ENCODE results near the gene MS4A13. TPM values are rescaled to one million over a fixed set of nuclear protein-coding genes. Genes with fewer than 3 reads are reported as not detected.

MS4A13 gene
- total RNA-seq, 1 experiment from 2014 or later: not detected

DNA sequence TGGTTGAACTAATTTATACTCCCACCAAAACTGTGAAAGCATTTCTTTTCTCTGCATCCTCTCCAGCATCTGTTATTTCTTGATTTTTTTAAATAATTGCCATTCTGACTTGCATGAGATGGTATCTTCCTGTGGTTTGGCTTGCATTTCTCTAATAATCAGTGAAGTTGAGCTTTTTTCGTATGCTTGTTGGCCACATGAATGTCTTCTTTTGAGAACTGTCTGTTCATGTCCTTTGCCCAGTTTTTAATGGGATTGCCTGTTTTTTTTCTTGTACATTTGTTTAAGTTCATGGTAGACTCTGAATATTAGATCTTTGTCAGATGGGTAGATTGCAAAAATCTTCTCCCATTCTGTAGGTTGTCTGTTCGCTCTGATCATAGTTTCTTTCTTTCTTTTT, 46.1 kb downstream of the MS4A13 start:
- H3K9me3 Mint-ChIP-seq: peaks cover 38 to 42% of the 10 kb centered on the region in 2 experiments

More for the DNA sequence above, 46.1 kb downstream of the MS4A13 start:
- H3K4me3 Mint-ChIP-seq: no peak overlapping the region
- Histone ChIP-seq H2BK12ac (ENCODE audit: insufficient read length, low read depth, low read length) (no peak overlapping the region), H4K8ac (replicated peaks; ENCODE audit: insufficient read length, low read depth, low read length) (no peak overlapping the region), H2AK5ac (ENCODE audit: insufficient read length, low read length) (no peak overlapping the region), H2AFZ (ENCODE audit: low read length) (no peak overlapping the region), H3K27me3 (ENCODE audit: insufficient read depth, low read length) (no peaks in the 10 kb centered on the region), H2BK5ac (ENCODE audit: insufficient read length, low read length) (no peak overlapping the region), H2BK20ac (ENCODE audit: low read depth, low read length, poor library complexity, severe bottlenecking) (no peak overlapping the region), H4K5ac (ENCODE audit: insufficient read length, low read depth, low read length) (no peak overlapping the region), H3K23me2 (ENCODE audit: insufficient read length, low read depth, low read length, poor library complexity, severe bottlenecking) (no peaks in the 10 kb centered on the region), H4K91ac (ENCODE audit: insufficient read length, low read depth, low read length) (no peak overlapping the region), H3K79me2 (ENCODE audit: insufficient read depth, low read length) (no peaks in the 10 kb centered on the region), H3K9me3 (ENCODE audit: control insufficient read depth, low read depth, low read length) (no peaks in the 10 kb centered on the region), H3K4ac (ENCODE audit: low read depth, low read length) (no peak overlapping the region), H3K14ac (ENCODE audit: insufficient read depth, low read length) (no peak overlapping the region), H3K56ac (ENCODE audit: insufficient read length, low read depth, low read length) (no peak overlapping the region), H2BK120ac (ENCODE audit: low read depth, low read length, poor library complexity, severe bottlenecking) (no peak overlapping the region), H3K9ac (ENCODE audit: extremely low read depth, insufficient read length, low read length) (no peak overlapping the region), H4K20me1 (ENCODE audit: control insufficient read depth, insufficient read depth, insufficient read length) (no peaks in the 10 kb centered on the region), H2BK15ac (ENCODE audit: low read depth, low read length) (no peak overlapping the region), H3T11ph (ENCODE audit: low read length) (no peak overlapping the region), H3K23ac (ENCODE audit: insufficient read length, low read depth, low read length) (no peak overlapping the region), H3K18ac (ENCODE audit: insufficient read length, low read depth, low read length) (no peak overlapping the region), H3K79me1 (ENCODE audit: insufficient read depth, low read depth, low read length, poor library complexity, severe bottlenecking) (no peaks in the 10 kb centered on the region), H3K27ac (ENCODE audit: insufficient read length, low read depth, low read length) (no peak overlapping the region), H3K4me2 (ENCODE audit: insufficient read depth, insufficient read length, low read length) (no peak overlapping the region), H3K4me1 (ENCODE audit: insufficient read depth, low read length) (no peaks in the 10 kb centered on the region)
- H3K27ac Mint-ChIP-seq: no peak overlapping the region
- H3K4me1 Mint-ChIP-seq: no peaks in the 10 kb centered on the region
- no CpG with 5 or more reads among the region's 2 CpGs for WGBS (ENCODE audit: extremely low coverage, insufficient read length, low lambda C conversion rate)
- DNase-seq: no peak
- TF ChIP-seq, protein P1, sequence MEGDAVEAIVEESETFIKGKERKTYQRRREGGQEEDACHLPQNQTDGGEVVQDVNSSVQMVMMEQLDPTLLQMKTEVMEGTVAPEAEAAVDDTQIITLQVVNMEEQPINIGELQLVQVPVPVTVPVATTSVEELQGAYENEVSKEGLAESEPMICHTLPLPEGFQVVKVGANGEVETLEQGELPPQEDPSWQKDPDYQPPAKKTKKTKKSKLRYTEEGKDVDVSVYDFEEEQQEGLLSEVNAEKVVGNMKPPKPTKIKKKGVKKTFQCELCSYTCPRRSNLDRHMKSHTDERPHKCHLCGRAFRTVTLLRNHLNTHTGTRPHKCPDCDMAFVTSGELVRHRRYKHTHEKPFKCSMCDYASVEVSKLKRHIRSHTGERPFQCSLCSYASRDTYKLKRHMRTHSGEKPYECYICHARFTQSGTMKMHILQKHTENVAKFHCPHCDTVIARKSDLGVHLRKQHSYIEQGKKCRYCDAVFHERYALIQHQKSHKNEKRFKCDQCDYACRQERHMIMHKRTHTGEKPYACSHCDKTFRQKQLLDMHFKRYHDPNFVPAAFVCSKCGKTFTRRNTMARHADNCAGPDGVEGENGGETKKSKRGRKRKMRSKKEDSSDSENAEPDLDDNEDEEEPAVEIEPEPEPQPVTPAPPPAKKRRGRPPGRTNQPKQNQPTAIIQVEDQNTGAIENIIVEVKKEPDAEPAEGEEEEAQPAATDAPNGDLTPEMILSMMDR (conservative IDR thresholded peaks at IDR 0.05): no peak
- H3K36me3 Mint-ChIP-seq (ENCODE audit: insufficient read depth in 1 of 3, low read depth in 3 of 3): peaks cover 4 to 32% (median 21%) of the 10 kb centered on the region in 3 experiments; a peak in 6 of 7 replicates
- H3K27me3 Mint-ChIP-seq (ENCODE audit: low read depth): no peaks in the 10 kb centered on the region
